Adrenal gland (tissue), 12 donors: ENCODE data around the gene BABAM2. TPM values are rescaled to one million over a fixed set of nuclear protein-coding genes. Genes with fewer than 3 reads are reported as not detected.

Experiments
- DNase-seq, 7 donors: peaks; one replicate each; pipeline ENCODE4 v3.0.0-alpha.2; 2019 to 2020
- H3K27ac ChIP-seq, 5 donors: fragments of 200-600 bp; sonication (generic) in 4 of 5; 1 replicate in 3 of 5; 2 replicates in 2 of 5; pipeline versions ENCODE4 v1.5.1 to v1.8.0; 2016 to 2020; ENCODE audit warnings: mild to moderate bottlenecking in 1 of 5
- H3K27me3 ChIP-seq: fragments of 200-600 bp; 2 replicates; pipeline ENCODE4 v1.8.0; 2021
- H3K36me3 ChIP-seq, 2 donors: fragments of 200-600 bp; replicated peaks in 1 of 2; 1 replicate in 1 of 2; 2 replicates in 1 of 2; pipeline versions ENCODE4 v1.5.1 to v1.8.0; 2018 to 2022
- H3K4me1 ChIP-seq, 2 donors: fragments of 200-600 bp; replicated peaks in 1 of 2; 1 replicate in 1 of 2; 2 replicates in 1 of 2; pipeline versions ENCODE4 v1.5.1 to v1.8.0; 2018 to 2021
- H3K4me3 ChIP-seq, 4 donors: fragments of 200-600 bp; sonication (generic) in 3 of 4; one replicate each; pipeline ENCODE4 v1.5.1; 2016 to 2018
- H3K9me3 ChIP-seq, 3 donors: fragments of 200-600 bp; sonication (generic) in 1 of 3; replicated peaks in 1 of 3; 1 replicate in 2 of 3; 2 replicates in 1 of 3; pipeline versions ENCODE4 v1.5.1 to v1.8.0; 2016 to 2021
- POLR2A ChIP-seq, 2 donors: fragments of 450-650 bp; IDR thresholded peaks; one replicate each; pipeline ENCODE4 v1.6.1; 2017; ENCODE audit warnings: antibody characterized with exemption in 2 of 2, mild to moderate bottlenecking in 2 of 2, moderate library complexity in 1 of 2
- WGBS, 4 donors: extraction: QIAGEN DNeasy Blood & Tissue Kit in 2 of 4; methylation state at CpG; one replicate each; pipeline versions ENCODE4 v1.1.5 to v1.1.7; 2013 to 2017; 5-methylcytosine and 5-hydroxymethylcytosine counted together
- intact Hi-C, 2 donors: fragments of 100-400 bp; cut with DNase I; formaldehyde crosslinking; loops; one replicate each; pipeline versions ENCODE4 v1.14.1 to v1.15.0; 2022 to 2023
- polyA plus RNA-seq, 3 donors: library from polyadenylated mRNA; stranded (reverse); fragments of 200-250 nt in 2 of 3; fragments of 350-450 nt in 1 of 3; fragmentation: Illumina TruSeq in 1 of 3; extraction: RNeasy Lipid Tissue Mini Kit (QIAGEN cat#74804) in 1 of 3; gene quantifications; one replicate each; pipeline ENCODE4 v1.2.3, GENCODE V29; 2013 to 2014
- total RNA-seq, 9 donors: library from RNA; depleted of rRNA in 4 of 9; stranded (reverse); fragments of >200 nt in 4 of 9; fragments of 120-200 nt in 1 of 9; fragmentation: NEBNext Ultra II Directional in 1 of 9; extraction: Animal tissue kit (Norgen Biotek cat#: 25700) in 1 of 9; gene quantifications; one replicate each; pipeline versions ENCODE4 v1.1.0 to v1.2.4, GENCODE V29; 2013 to 2023
- TF ChIP-seq, protein P1 (sequence below), 6 experiments: fragments of 450-650 bp in 4 of 6; fragments of 200-600 bp in 2 of 6; sonication (generic) in 1 of 6; IDR thresholded peaks; 1 replicate in 5 of 6; 2 replicates in 1 of 6; pipeline versions ENCODE4 v1.5.1 to v1.8.0; 2016 to 2021; ENCODE audit warnings: antibody characterized with exemption in 6 of 6, mild to moderate bottlenecking in 2 of 6, moderate library complexity in 1 of 6
- donor health status: healthy with polysubstance abuse.
- donor health status: Bipolar disorder and iron deficiency.
- donor health status: DM: yes; HTN: yes; CAD: no.
- donor health status: DM: no; HTN: no; CAD: no.
- donor health status: DM: no; HTN: no; CAD: no.
- donor health status: DM: yes; HTN: yes; CAD: no.

The BABAM2 gene
- total and polyA plus RNA-seq, 12 donors: 88.2 to 925 (median 357) TPM

DNA sequence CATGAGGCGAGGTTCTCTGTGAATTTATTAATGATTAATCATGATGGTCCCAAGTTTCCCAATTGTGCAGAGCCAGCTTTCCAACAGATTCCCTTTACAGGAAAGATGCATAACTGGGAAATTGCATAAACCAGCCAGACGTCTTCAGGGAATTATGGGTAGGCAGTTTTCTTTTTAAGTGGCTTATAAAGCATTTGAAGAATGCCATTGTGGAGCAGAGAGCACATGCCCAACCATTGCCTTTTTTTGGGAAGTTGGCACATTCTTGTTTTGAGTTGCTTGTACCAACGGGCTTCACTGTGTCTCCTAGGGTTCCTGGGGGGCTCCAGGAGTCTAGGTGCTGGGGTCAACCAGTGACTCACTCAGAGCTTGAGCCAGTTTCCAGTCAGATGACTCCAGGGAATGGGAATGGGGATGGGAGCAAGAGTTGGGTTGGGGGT, 270.5 kb downstream of the BABAM2 start:
- TF ChIP-seq POLR2A (IDR thresholded peaks at IDR 0.05): no peak
- TF ChIP-seq, protein P1, sequence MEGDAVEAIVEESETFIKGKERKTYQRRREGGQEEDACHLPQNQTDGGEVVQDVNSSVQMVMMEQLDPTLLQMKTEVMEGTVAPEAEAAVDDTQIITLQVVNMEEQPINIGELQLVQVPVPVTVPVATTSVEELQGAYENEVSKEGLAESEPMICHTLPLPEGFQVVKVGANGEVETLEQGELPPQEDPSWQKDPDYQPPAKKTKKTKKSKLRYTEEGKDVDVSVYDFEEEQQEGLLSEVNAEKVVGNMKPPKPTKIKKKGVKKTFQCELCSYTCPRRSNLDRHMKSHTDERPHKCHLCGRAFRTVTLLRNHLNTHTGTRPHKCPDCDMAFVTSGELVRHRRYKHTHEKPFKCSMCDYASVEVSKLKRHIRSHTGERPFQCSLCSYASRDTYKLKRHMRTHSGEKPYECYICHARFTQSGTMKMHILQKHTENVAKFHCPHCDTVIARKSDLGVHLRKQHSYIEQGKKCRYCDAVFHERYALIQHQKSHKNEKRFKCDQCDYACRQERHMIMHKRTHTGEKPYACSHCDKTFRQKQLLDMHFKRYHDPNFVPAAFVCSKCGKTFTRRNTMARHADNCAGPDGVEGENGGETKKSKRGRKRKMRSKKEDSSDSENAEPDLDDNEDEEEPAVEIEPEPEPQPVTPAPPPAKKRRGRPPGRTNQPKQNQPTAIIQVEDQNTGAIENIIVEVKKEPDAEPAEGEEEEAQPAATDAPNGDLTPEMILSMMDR (IDR thresholded peaks at IDR 0.05): no peak
- DNase-seq: no peak
- Histone ChIP-seq H3K36me3 (no peaks in the 10 kb centered on the region), H3K27ac (no peak overlapping the region), H3K27me3 (no peaks in the 10 kb centered on the region), H3K4me3 (no peak overlapping the region), H3K9me3 (peaks cover 0 to 1% (median 0%) of the 10 kb centered on the region in 3 donors), H3K4me1 (peaks cover 23 to 32% of the 10 kb centered on the region in 2 donors)
- 74 to 82% (median 80%) methylated on average over 3 of the region's 3 CpGs for WGBS, 4 donors
- intact Hi-C loops: no loop called here

DNA sequence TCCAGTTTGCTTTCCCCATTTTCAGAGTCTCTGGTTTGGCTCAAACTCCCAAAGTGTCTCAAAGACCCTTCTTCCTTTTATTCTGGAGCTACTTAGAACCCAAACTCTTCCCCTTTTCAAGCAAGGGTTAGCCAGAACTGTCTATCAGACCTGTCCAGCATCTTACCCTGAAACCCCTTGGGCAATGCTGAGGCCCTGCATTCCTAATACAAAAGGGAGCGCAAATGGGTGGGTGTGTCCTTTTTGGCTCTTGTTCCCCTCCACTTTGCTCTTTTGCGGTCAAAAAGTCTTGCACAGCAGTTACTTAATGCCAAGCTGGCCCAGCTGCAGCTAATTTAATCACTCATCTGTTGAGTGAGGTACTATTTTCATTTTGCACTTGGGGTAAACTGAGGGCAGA, 270.9 kb downstream of the BABAM2 start:
- no peaks in the 10 kb centered on the region for H3K36me3 ChIP-seq
- no peaks in the 10 kb centered on the region for H3K27me3 ChIP-seq
- intact Hi-C loops: no loop called here
- WGBS, 4 donors: 91 to 100% (median 95%) methylated on average over 2 of the region's 2 CpGs
- no peaks in the 10 kb centered on the region for H3K9me3 ChIP-seq
- no peak overlapping the region for H3K4me3 ChIP-seq
- no peak overlapping the region for H3K27ac ChIP-seq
- TF ChIP-seq, protein P1 (IDR thresholded peaks at IDR 0.05): no peak
- TF ChIP-seq POLR2A (IDR thresholded peaks at IDR 0.05): no peak
- DNase-seq: no peak
- peaks cover 23 to 33% of the 10 kb centered on the region in 2 donors for H3K4me1 ChIP-seq

DNA sequence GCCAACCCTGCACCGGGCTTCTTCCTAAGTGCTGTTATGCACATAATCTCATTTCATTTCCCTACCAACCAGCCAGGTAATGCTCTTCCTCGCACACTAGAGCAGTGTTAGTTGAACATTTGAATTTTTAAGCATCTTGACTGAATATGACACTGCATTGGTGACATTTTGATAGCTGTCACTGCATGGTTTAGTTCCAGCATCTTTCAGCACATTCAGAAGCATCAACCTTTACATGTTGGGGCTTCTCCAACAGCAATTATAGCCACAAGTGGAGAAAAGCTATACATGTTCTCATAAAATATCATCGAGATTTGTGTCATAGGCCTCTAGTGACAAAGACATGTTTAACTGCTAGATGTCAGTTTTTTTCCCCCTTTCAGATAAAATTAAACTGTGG, 272.0 kb downstream of the BABAM2 start:
- Histone ChIP-seq H3K4me3 (no peak overlapping the region), H3K27ac (no peak overlapping the region), H3K36me3 (no peaks in the 10 kb centered on the region), H3K27me3 (no peaks in the 10 kb centered on the region), H3K9me3 (no peaks in the 10 kb centered on the region), H3K4me1 (peaks cover 23 to 33% of the 10 kb centered on the region in 2 donors)
- no peak for DNase-seq
- TF ChIP-seq, protein P1 (IDR thresholded peaks at IDR 0.05): no peak
- TF ChIP-seq POLR2A (IDR thresholded peaks at IDR 0.05): no peak
- WGBS, 4 donors: 95 to 99% (median 98%) methylated on average over 3 of the region's 3 CpGs
- intact Hi-C loops: no loop called here

DNA sequence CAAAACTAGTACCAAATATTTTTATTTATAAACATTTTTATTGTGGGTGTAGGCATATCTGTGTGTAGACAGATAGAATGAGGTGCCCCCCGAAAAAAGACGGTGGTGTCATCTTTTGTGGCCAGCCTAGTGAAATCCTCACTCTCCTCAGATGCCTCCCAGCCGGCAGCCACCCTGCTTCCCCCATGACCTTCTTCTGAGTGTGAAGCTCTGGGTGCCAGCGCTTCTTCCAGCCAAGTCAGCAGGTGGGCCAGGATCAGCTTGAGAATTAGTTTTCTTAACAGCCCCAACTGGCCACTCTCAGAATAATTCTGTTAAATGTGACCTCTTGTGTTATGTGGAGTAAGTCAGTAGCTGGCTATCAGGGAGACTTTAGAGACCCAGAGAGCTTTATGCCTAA, 272.5 kb downstream of the BABAM2 start:
- intact Hi-C loops: no loop called here
- Histone ChIP-seq H3K9me3 (no peaks in the 10 kb centered on the region), H3K27me3 (no peaks in the 10 kb centered on the region), H3K27ac (peak overlapping the region in 1 of 5 donors; percentile 23), H3K36me3 (no peaks in the 10 kb centered on the region), H3K4me1 (peaks cover 23 to 34% of the 10 kb centered on the region in 2 donors), H3K4me3 (no peak overlapping the region)
- DNase-seq: no peak
- WGBS, 4 donors: 88 to 96% (median 94%) methylated on average over 4 of the region's 4 CpGs
- TF ChIP-seq POLR2A (IDR thresholded peaks at IDR 0.05): no peak
- TF ChIP-seq, protein P1 (IDR thresholded peaks at IDR 0.05): no peak
